Neural progenitor cell (in vitro differentiated cells): Measurements from ENCODE around the gene RAI1.

ENCODE experiments used
- CTCF ChIP-seq: fragments of 200-600 bp; sonication (generic); IDR thresholded peaks from 2 replicates; pipeline ENCODE4 v1.5.1; 2017; ENCODE audit warnings: antibody characterized with exemption, mild to moderate bottlenecking
- EZH2 ChIP-seq: fragments of 200-600 bp; sonication (generic); IDR thresholded peaks from 2 replicates; pipeline ENCODE4 v1.6.1; 2017; ENCODE audit warnings: antibody characterized with exemption, mild to moderate bottlenecking, moderate library complexity

GRCh38 chr17:17853811-17854447 lies 172.7 kb downstream of the RAI1 start:
- TF ChIP-seq EZH2 (no peak), CTCF (no peak)
